ENCODE results near the gene ALDH2. TPM values are rescaled to one million over a fixed set of nuclear protein-coding genes. Genes with fewer than 3 reads are reported as not detected.
A peak's percentile ranks its signal among the peaks of the same experiment; 100 is the strongest.

Gene ALDH2
- total RNA-seq, 4 donors from 2014 or later: 148 to 278 (median 209) TPM

GRCh38 chr12:111783046-111783445, 16.3 kb downstream of the ALDH2 start:
- intact Hi-C loops (cut with DNase I): no loop called here
- Histone ChIP-seq H3K9me3 (peaks cover 0 to 7% (median 2%) of the 10 kb centered on the region in 4 donors), H3K4me3 (no peak overlapping the region), H3K27me3 (no peaks in the 10 kb centered on the region), H3K27ac (replicated peaks in 1 of 4) (no peak overlapping the region), H3K4me1 (peaks cover 0 to 32% (median 17%) of the 10 kb centered on the region in 4 donors), H3K36me3 (peaks cover 44 to 91% (median 70%) of the 10 kb centered on the region in 4 donors)
- TF ChIP-seq CTCF (IDR thresholded peaks at IDR 0.05) (no peak), POLR2AphosphoS5 (IDR thresholded peaks at IDR 0.05) (no peak), POLR2A (IDR thresholded peaks at IDR 0.05; ENCODE audit: low read depth) (no peak), EP300 (IDR thresholded peaks at IDR 0.05) (no peak)
- no peak for DNase-seq (ENCODE audit: extremely low spot score)
- WGBS: 97% methylated on average over 17 of the region's 17 CpGs

GRCh38 chr12:111784953-111785352, 18.2 kb downstream of the ALDH2 start:
- peaks cover 0 to 22% (median 17%) of the 10 kb centered on the region in 4 donors for H3K4me1 ChIP-seq
- H3K27me3 ChIP-seq: no peaks in the 10 kb centered on the region
- peaks cover 0 to 7% (median 2%) of the 10 kb centered on the region in 4 donors for H3K9me3 ChIP-seq
- H3K36me3 ChIP-seq: peaks cover 51 to 100% (median 78%) of the 10 kb centered on the region in 4 donors
- TF ChIP-seq POLR2A (IDR thresholded peaks at IDR 0.05; ENCODE audit: low read depth) (no peak), EP300 (IDR thresholded peaks at IDR 0.05) (no peak), POLR2AphosphoS5 (IDR thresholded peaks at IDR 0.05) (no peak), CTCF (IDR thresholded peaks at IDR 0.05) (no peak)
- DNase-seq (ENCODE audit: extremely low spot score): no peak
- WGBS: 98% methylated on average over 4 of the region's 4 CpGs
- no peak overlapping the region for H3K4me3 ChIP-seq
- no peak overlapping the region for H3K27ac ChIP-seq (replicated peaks in 1 of 4)
- intact Hi-C loops (cut with DNase I): no loop called here

GRCh38 chr12:111785651-111786050, 18.9 kb downstream of the ALDH2 start:
- H3K27me3 ChIP-seq: no peaks in the 10 kb centered on the region
- WGBS: 88% methylated on average over 2 of the region's 2 CpGs
- H3K36me3 ChIP-seq: peaks cover 58 to 100% (median 84%) of the 10 kb centered on the region in 4 donors
- DNase-seq (ENCODE audit: extremely low spot score): no peak
- TF ChIP-seq POLR2AphosphoS5 (IDR thresholded peaks at IDR 0.05) (no peak), POLR2A (IDR thresholded peaks at IDR 0.05; ENCODE audit: low read depth) (no peak), CTCF (IDR thresholded peaks at IDR 0.05) (no peak), EP300 (IDR thresholded peaks at IDR 0.05) (no peak)
- no peak overlapping the region for H3K4me3 ChIP-seq
- no peak overlapping the region for H3K27ac ChIP-seq (replicated peaks in 1 of 4)
- H3K4me1 ChIP-seq: peaks cover 0 to 22% (median 16%) of the 10 kb centered on the region in 4 donors
- intact Hi-C loops (cut with DNase I): no loop called here
- H3K9me3 ChIP-seq: peaks cover 0 to 7% (median 2%) of the 10 kb centered on the region in 4 donors

GRCh38 chr12:111788178-111788654, 21.5 kb downstream of the ALDH2 start:
- no peak for DNase-seq (ENCODE audit: extremely low spot score)
- Histone ChIP-seq H3K27me3 (no peaks in the 10 kb centered on the region), H3K36me3 (peaks cover 71 to 100% (median 86%) of the 10 kb centered on the region in 4 donors), H3K4me3 (no peak overlapping the region), H3K9me3 (no peaks in the 10 kb centered on the region), H3K27ac (replicated peaks in 1 of 4) (peak overlapping the region in 3 of 4 donors; percentile 10 to 28 (median 20)), H3K4me1 (peaks cover 11 to 35% (median 25%) of the 10 kb centered on the region in 4 donors)
- TF ChIP-seq POLR2A (IDR thresholded peaks at IDR 0.05; ENCODE audit: low read depth): no peak
- peak; percentile 10 to 39 for TF ChIP-seq POLR2AphosphoS5 (IDR thresholded peaks at IDR 0.05)
- TF ChIP-seq CTCF (IDR thresholded peaks at IDR 0.05): peak; percentile 17 to 38 (median 25)
- TF ChIP-seq EP300 (IDR thresholded peaks at IDR 0.05): no peak
- WGBS: 65% methylated on average over 8 of the region's 8 CpGs
- intact Hi-C loops (cut with DNase I): no loop called here

GRCh38 chr12:111789779-111790178, 23.0 kb downstream of the ALDH2 start:
- 77% methylated on average over 11 of the region's 11 CpGs for WGBS
- H3K36me3 ChIP-seq: peaks cover 70 to 100% (median 86%) of the 10 kb centered on the region in 4 donors
- intact Hi-C loops (cut with DNase I): no loop called here
- H3K27me3 ChIP-seq: no peaks in the 10 kb centered on the region
- TF ChIP-seq POLR2AphosphoS5 (IDR thresholded peaks at IDR 0.05): peak in 1 of 2 donors; percentile 44
- TF ChIP-seq CTCF (IDR thresholded peaks at IDR 0.05): no peak
- no peak for TF ChIP-seq POLR2A (IDR thresholded peaks at IDR 0.05; ENCODE audit: low read depth)
- H3K4me1 ChIP-seq: peaks cover 11 to 35% (median 25%) of the 10 kb centered on the region in 4 donors
- H3K4me3 ChIP-seq: no peak overlapping the region
- no peak for DNase-seq (ENCODE audit: extremely low spot score)
- peak overlapping the region in 2 of 4 donors; percentile 15 to 40 for H3K27ac ChIP-seq (replicated peaks in 1 of 4)
- H3K9me3 ChIP-seq: no peaks in the 10 kb centered on the region
